ENCODE measurements around the gene TGFB2.

DNA sequence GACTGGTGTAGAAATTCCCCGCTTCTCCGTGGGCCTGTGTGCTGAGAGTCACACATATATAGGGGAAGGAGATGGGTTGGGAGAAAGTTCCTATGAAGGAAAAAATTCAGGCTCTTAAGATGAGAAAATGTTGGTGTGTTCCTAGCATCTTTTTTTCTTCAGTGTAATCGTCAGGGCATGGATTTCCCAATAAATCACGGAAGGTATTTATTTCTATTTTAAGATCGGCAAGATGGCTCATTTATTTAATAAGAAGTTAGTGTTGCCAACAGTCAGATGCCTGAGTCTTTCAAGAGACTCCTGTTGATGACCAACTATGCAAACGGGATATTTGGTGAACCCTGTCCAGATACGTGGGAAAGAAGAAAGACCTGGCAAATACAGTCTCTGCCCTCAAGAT, 58.2 kb downstream of the TGFB2 start:
- TF ChIP-seq, protein P1, sequence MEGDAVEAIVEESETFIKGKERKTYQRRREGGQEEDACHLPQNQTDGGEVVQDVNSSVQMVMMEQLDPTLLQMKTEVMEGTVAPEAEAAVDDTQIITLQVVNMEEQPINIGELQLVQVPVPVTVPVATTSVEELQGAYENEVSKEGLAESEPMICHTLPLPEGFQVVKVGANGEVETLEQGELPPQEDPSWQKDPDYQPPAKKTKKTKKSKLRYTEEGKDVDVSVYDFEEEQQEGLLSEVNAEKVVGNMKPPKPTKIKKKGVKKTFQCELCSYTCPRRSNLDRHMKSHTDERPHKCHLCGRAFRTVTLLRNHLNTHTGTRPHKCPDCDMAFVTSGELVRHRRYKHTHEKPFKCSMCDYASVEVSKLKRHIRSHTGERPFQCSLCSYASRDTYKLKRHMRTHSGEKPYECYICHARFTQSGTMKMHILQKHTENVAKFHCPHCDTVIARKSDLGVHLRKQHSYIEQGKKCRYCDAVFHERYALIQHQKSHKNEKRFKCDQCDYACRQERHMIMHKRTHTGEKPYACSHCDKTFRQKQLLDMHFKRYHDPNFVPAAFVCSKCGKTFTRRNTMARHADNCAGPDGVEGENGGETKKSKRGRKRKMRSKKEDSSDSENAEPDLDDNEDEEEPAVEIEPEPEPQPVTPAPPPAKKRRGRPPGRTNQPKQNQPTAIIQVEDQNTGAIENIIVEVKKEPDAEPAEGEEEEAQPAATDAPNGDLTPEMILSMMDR (IDR thresholded peaks at IDR 0.05; ENCODE audit: borderline replicate concordance, extremely low read depth, low read length, poor library complexity, severe bottlenecking), result no peak
- no peak for TF ChIP-seq EZH2 (IDR thresholded peaks at IDR 0.05; ENCODE audit: borderline replicate concordance, low read depth, low read length, severe bottlenecking)

All from DND-41 (cell line).